Measurements from ENCODE around the gene CFAP43.
"Not testable (repeated sequence)": the region's sequence is repeated elsewhere in the genome, so short reads cannot be mapped to it uniquely, and the experiment has no call there.

CFAP43 gene

DNA sequence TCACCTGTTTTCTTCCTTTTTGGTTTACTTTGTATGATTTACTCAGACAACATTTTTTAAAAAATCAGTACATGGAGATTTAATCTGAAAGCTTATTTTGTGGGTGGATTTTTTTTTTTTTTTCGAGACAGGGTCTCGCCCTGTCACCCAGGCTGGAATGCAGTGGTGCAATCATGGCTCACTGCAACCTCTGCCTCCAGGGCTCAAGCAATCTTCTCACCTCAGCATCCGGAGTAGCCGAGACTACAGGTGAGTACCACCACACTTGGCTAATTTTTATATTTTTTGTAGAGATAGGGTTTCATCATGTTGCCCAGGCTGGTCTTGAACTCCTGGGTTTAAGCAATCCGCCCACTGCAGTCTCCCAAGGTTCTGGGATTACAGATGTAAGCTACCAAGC lies 25.1 kb upstream of the CFAP43 start:
- Histone ChIP-seq H3K4me3 (no peak overlapping the region), H3K9ac (no peak overlapping the region), H4K20me1 (peaks cover 42% of the 10 kb centered on the region; the same call in 1 of the 2 replicates), H3K36me3 (peaks cover 50% of the 10 kb centered on the region), H3K9me3 (no peaks in the 10 kb centered on the region), H3K27me3 (no peaks in the 10 kb centered on the region), H3K4me2 (peak overlapping the region; percentile 82), H3K27ac (no peak overlapping the region), H3K4me1 (peaks cover 33% of the 10 kb centered on the region)
- TF ChIP-seq Cebpa-rat (IDR thresholded peaks at IDR 0.05): no peak

DNA sequence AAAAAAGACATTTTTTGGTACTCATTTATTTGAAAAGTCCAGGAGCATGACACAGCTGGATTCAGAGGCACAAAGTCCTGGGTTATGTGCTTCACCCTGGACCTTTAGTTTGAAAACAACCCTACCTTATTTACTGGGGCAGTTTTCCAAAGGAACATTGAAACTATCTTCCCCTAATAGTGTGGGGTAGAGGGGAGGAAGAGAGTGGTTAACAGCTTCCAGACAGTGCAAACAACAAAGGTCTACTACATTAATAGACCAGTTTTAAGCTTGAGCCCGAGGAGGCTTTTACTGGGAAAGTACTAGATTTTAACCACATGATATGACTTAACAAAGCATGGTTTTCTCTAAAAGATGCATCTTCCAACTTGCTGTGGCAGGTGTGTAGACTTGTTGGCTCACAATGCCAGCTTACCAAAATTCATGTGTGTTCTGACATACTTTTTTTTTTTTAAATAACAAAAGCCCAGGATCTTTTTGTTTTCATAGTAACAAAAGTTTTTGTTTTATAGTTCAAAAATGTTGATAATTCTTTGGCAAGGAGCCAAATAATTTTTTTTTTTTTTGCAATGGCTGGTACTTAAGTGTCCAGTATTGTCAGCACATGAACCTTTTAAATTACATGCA lies 24.3 kb upstream of the CFAP43 start:
- Histone ChIP-seq H3K4me3 (peak overlapping the region; percentile 95), H4K20me1 (peaks cover 34% of the 10 kb centered on the region; the same call in 1 of the 2 replicates), H3K4me2 (peak overlapping the region; percentile 82), H3K27me3 (no peaks in the 10 kb centered on the region), H3K9ac (no peak overlapping the region; the same call in 1 of the 2 replicates), H3K9me3 (no peaks in the 10 kb centered on the region), H3K36me3 (peaks cover 42% of the 10 kb centered on the region), H3K27ac (no peak overlapping the region), H3K4me1 (peaks cover 33% of the 10 kb centered on the region)
- TF ChIP-seq Cebpa-rat (IDR thresholded peaks at IDR 0.05): no peak

DNA sequence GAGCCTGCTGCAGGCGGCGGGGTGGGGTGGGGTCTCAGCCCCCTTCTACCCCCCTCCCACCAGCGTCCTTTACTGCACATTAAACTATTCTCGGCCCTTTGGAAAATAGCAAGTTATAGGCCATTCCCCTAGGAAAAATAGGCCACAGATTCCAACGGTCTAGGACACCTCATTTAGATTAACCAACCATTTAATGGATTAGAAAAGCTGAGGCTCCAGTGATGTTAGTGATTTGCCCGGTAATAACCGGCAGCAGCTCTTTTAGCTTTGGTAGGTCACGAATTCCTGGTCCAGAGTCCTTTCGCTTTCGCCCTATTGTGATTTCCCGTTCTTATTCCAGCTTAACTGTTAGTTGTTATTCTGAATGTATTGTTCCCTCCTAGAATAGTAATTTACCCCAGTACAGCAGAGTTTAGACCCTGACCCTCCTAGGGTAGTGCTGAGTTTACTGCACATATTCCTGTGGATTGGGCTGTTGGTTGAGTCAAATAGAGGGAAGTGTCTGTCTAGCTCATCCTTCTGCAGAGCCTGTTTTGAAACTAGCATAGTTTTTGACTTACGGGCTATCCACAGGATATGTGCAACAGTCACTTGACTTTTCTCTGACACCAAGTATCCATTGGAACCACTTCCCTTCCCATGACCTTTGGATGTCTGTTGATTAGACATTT lies 23.3 kb upstream of the CFAP43 start:
- Histone ChIP-seq H3K4me2 (peak overlapping the region; percentile 82), H3K9ac (peak overlapping the region; percentile 92), H3K27me3 (no peaks in the 10 kb centered on the region), H3K36me3 (peaks cover 32% of the 10 kb centered on the region), H3K9me3 (no peaks in the 10 kb centered on the region), H3K27ac (peak overlapping the region; percentile 95), H4K20me1 (peaks cover 28% of the 10 kb centered on the region; the same call in 1 of the 2 replicates), H3K4me1 (peaks cover 33% of the 10 kb centered on the region), H3K4me3 (peak overlapping the region; percentile 95)
- TF ChIP-seq Cebpa-rat (IDR thresholded peaks at IDR 0.05): no peak

DNA sequence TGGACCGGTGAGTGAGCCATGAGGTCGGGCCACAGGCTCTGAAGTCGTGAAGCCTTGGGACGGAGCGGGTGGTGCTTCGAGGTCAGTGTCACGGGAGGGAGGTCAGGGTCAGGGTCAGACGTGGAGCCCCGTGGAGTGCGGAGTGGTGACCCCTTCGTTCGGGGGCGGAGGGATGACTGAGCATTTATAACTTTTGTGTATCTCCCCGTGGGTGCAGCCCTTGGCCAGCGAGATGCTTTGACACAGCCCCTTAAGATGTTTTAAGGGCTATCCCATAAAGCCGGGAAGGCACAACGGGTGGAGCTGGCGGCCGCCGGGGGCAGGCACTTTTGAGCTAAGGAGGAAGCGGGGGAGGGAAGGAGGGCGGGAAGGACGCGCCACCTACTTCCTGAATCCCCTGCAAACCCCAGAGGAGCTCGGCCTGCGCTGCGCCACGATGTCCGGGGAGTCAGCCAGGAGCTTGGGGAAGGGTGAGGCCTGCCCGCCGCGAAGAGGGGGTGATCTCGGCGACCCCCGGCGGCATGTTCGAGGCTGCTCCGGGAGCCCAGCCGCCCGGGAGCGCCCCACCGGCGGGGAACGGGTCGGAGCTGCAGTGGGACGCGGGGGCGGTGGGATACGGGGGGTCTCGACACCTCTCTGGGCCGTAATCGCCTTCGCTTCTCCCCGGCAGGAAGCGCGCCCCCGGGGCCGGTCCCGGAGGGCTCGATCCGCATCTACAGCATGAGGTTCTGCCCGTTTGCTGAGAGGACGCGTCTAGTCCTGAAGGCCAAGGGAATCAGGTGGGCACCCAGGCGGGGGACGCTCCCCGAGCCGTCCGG lies 22.5 kb upstream of the CFAP43 start, which contains the start of gene GSTO1:
Gene GSTO1 (plus strand): TSS at position 400 of the 818 bp plus-strand sequence. CDS start 37 bp downstream, at position 437.
- Histone ChIP-seq H3K4me3 (peak within 1 kb of the TSS; percentile 95), H3K36me3 (peaks cover 25% of the 10 kb centered on the region), H3K4me2 (peak within 1 kb of the TSS; percentile 82), H3K9me3 (no peaks in the 10 kb centered on the region), H3K4me1 (peaks cover 33% of the 10 kb centered on the region), H4K20me1 (peaks cover 25% of the 10 kb centered on the region; the same call in 1 of the 2 replicates), H3K27me3 (no peaks in the 10 kb centered on the region), H3K27ac (peak within 1 kb of the TSS; percentile 95), H3K9ac (peak within 1 kb of the TSS; percentile 92)
- TF ChIP-seq Cebpa-rat (IDR thresholded peaks at IDR 0.05): no peak

DNA sequence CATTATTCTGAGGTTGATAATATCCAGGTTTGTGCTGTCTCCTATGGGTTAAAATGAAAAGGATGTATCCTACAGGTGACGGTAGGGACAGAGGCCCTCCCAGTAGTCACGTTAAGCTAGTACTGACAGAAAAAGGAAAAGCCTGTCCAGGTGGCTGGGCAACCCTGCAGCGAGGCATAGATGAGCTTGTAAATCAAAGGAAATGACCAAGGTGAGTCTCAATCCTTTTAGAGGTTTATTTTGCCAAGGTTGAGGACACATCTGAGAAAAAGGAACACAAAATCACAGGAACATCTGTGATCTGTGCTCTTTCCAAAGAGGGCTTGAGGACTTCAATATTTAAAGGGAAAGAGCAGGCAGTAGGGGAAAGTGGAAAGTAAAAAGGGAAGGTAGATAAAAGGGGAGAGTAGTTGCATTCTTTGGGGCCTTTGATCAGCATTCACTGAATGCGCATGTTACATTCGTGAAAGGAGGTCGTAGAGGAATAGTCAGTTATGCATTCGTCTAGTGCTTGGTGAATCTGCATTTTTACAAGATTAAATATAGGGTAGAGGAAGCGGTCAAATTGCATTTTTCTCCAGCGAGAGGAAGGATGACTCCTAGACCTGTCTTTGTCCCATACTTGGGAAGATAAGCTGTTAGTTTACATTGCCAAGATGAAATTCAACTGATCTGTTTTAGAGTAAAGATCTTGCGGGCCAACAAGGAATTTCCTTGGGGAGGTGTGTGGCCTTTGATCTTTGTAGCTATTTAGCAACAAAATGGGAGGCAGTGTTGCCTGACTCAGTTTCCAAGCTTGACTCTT lies 21.6 kb upstream of the CFAP43 start:
- Histone ChIP-seq H4K20me1 (peaks cover 25% of the 10 kb centered on the region; the same call in 1 of the 2 replicates), H3K4me1 (peaks cover 33% of the 10 kb centered on the region), H3K27me3 (no peaks in the 10 kb centered on the region), H3K4me2 (peak overlapping the region; percentile 82), H3K36me3 (peaks cover 16% of the 10 kb centered on the region), H3K27ac (peak overlapping the region; percentile 95), H3K9ac (peak overlapping the region; percentile 92; the same call in 1 of the 2 replicates), H3K9me3 (peaks cover 2% of the 10 kb centered on the region; the same call in 1 of the 2 replicates), H3K4me3 (peak overlapping the region; percentile 95)
- no peak for TF ChIP-seq Cebpa-rat (IDR thresholded peaks at IDR 0.05)

DNA sequence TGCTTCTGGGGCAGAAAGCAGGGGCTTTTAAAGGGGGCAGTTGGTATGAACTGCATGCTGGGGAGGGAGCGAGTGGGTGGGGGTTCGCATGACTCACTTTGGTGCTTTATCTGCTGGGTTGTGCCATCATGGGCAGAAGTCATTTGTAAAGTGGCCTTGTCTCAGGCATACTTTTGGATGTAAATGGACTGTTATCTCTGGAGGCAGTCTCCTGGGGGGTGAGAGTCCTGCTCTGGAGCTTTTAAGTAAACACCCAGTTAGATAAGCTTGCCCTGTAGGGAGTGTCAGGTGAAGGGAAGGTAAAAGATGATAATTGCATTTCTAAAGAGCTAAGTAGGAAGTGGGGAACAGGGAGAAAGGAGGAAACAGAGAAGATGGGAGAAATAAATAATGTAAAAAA lies 20.9 kb upstream of the CFAP43 start:
- Histone ChIP-seq H3K9me3 (peaks cover 6% of the 10 kb centered on the region; the same call in 1 of the 2 replicates), H3K27me3 (no peaks in the 10 kb centered on the region), H3K4me2 (no peak overlapping the region), H4K20me1 (peaks cover 21% of the 10 kb centered on the region; the same call in 1 of the 2 replicates), H3K27ac (no peak overlapping the region), H3K4me3 (no peak overlapping the region), H3K4me1 (peaks cover 33% of the 10 kb centered on the region), H3K36me3 (peaks cover 9% of the 10 kb centered on the region), H3K9ac (no peak overlapping the region)
- TF ChIP-seq Cebpa-rat (IDR thresholded peaks at IDR 0.05): no peak

DNA sequence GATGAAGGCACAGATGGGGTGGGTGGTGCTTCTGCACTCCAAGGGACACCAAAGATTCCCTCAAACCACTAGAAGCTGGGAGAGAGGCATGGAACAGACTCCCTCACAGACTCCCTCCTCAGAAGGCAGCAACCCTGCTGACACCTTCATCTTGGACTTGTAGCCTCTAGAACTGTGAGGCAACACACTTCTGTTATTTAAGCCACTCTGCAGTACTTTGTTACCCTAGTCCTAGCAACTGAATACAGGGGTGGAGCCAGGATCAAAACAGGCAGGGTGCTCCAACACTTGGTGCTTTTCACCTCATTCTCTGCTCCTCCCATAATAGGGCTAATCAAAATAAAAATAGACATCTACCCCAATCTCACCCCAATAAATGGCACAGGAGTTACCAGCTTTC lies 20.2 kb upstream of the CFAP43 start:
- TF ChIP-seq Cebpa-rat (IDR thresholded peaks at IDR 0.05): no peak
- Histone ChIP-seq H3K9ac (no peak overlapping the region), H3K9me3 (peaks cover 6% of the 10 kb centered on the region; the same call in 1 of the 2 replicates), H3K36me3 (peaks cover 4% of the 10 kb centered on the region; the same call in 1 of the 2 replicates), H4K20me1 (peaks cover 18% of the 10 kb centered on the region; the same call in 1 of the 2 replicates), H3K4me1 (peaks cover 30% of the 10 kb centered on the region), H3K27ac (no peak overlapping the region), H3K4me2 (no peak overlapping the region), H3K27me3 (no peaks in the 10 kb centered on the region), H3K4me3 (no peak overlapping the region)

DNA sequence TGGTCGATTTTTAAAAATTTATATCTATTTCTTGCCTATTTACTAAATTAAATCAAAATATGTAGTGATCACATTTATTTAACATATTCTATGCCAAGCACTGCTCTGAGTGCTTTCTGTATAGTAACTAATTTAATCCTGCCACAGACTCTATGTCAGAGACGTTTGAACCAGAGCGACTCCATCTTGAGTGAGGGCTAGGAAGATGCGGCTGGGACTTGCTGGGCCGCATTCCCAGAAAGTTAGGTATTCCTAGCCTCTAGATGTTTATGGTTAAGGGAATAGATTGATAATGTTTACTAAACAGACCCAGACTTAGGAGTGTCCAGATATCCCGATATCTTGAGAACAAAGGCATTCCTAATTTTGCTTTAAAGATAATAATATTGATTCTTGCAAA lies 19.3 kb upstream of the CFAP43 start:
- no peak overlapping the region for H3K27ac ChIP-seq
- H3K27me3 ChIP-seq: no peaks in the 10 kb centered on the region
- no peak for TF ChIP-seq Cebpa-rat (IDR thresholded peaks at IDR 0.05)
- H3K36me3 ChIP-seq: no peaks in the 10 kb centered on the region
- H3K4me1 ChIP-seq: peaks cover 20% of the 10 kb centered on the region
- H3K4me2 ChIP-seq: no peak overlapping the region
- H4K20me1 ChIP-seq: peaks cover 9% of the 10 kb centered on the region; the same call in 1 of the 2 replicates
- H3K4me3 ChIP-seq: no peak overlapping the region
- peaks cover 14% of the 10 kb centered on the region for H3K9me3 ChIP-seq
- no peak overlapping the region for H3K9ac ChIP-seq

DNA sequence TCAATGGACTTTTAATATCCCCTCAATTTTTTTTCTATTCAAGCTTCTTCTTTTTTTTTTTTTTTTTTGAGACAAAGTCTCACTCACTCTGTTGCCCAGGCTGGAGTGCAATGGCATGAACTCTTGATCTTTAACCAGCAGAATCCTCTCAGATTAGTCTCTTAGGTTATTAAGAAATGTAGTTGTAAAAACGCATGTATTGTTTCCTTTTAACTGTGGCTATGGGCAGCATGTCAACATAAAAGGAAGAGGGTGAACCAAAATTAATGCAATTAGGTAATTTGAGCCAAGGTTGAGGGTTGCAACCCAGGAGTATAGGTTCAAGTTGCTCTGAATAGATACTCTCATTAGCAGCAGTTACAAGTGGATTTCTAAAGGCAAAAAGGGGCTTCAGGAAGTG lies 18.2 kb upstream of the CFAP43 start:
- no peak overlapping the region for H3K9ac ChIP-seq
- peaks cover 12% of the 10 kb centered on the region for H3K4me1 ChIP-seq
- no peak overlapping the region for H3K4me2 ChIP-seq
- H3K27ac ChIP-seq: no peak overlapping the region
- H3K27me3 ChIP-seq: no peaks in the 10 kb centered on the region
- no peaks in the 10 kb centered on the region for H3K36me3 ChIP-seq
- TF ChIP-seq Cebpa-rat (IDR thresholded peaks at IDR 0.05): no peak
- no peaks in the 10 kb centered on the region for H4K20me1 ChIP-seq
- no peak overlapping the region for H3K4me3 ChIP-seq
- peaks cover 24% of the 10 kb centered on the region for H3K9me3 ChIP-seq

DNA sequence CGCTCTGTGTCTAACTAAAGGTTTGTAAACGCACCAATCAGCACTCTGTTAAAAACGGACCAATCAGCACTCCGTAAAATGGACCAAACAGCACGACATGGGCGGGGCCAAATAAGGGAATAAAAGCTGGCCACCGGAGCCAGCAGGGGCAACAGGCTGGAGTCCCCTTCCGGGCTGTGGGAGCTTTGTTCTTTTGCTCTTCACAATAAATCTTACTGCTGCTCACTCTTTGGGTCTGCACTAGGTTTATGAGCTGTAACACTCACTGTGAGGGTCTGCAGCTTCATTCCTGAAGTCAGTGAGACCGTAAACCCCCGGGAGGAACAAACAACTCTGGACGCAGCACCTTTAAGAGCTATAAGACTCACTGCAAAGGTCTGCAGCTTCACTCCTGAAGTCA lies 16.8 kb upstream of the CFAP43 start:
- H3K4me3 ChIP-seq, H3K4me1 ChIP-seq, H3K9ac ChIP-seq, H3K27me3 ChIP-seq, H3K4me2 ChIP-seq, H4K20me1 ChIP-seq, H3K36me3 ChIP-seq, H3K27ac ChIP-seq: not testable (repeated sequence)
- peaks cover 32% of the 10 kb centered on the region for H3K9me3 ChIP-seq
